Stimulated activated CD4-positive, alpha-beta T cell treated with anti-CD3 and anti-CD28 coated beads, Interleukin-15, amount 100 ng/mL, for 24 hours (primary cell): ENCODE data around the gene NOS1AP.

Source experiments
- DNase-seq: peaks from one replicate; pipeline ENCODE4 v3.0.0-alpha.2; 2020

NOS1AP gene

DNA sequence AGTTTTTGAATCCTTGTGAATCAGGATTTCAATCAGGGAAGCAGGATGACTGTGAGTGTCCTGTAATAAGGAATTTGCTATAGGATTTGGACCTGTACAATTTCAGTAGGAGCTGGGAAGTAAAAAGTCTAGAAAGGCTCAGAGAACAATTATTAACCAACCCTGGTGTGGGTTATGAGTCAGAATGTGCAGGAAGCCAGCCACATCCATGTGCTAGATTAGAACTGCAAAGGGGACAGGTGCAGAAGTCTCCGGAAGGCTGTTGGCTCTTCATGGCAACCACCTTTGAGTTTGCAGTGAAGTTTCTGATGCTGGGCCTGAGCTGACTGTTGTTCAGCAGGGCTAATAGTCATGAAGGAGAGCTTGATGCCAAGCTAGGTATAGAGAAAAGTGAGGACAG lies 236.5 kb downstream of the NOS1AP start:
- no peak for DNase-seq

- no peak for DNase-seq
These were observed 240.8 kb downstream of the NOS1AP start for GRCh38 chr1:162310337-162310736.

DNA sequence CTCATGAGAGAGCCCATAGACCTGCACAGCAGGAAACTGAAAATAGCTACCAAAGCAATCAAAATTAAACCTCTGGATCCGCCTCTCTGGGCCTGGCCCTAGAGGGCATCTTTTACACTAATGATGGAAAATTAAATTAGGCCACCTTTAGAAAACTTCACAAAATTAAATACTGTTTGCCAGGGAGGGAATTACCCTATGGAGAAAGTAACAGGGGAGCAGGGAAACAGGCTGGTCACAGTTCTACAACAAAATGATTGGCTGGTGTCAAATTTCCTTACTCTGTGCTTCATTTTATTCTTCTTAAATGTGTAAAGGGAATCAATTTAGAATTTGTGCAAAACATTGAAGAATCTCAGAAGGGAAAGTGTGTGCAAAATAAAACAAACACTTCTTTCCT lies 244.7 kb downstream of the NOS1AP start:
- DNase-seq, result no peak

DNA sequence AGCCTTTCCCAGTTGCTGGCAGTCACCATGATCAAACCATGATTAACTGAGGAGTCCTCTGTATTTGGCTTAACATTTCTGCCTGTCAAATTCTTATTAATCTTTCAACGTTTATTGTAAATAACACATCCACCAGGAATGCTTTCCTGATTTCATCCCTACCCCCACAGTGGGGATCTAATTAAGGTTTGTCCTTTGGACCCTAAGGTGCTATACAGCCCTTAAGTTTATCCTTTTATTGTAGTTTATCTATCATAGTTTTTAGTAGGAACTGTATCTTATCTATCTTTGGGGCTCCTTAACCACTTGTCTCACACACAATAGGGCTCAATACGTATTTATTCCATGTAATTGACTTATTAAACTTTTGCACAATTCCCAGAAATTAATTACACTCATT lies 246.2 kb downstream of the NOS1AP start:
- DNase-seq, result no peak

DNA sequence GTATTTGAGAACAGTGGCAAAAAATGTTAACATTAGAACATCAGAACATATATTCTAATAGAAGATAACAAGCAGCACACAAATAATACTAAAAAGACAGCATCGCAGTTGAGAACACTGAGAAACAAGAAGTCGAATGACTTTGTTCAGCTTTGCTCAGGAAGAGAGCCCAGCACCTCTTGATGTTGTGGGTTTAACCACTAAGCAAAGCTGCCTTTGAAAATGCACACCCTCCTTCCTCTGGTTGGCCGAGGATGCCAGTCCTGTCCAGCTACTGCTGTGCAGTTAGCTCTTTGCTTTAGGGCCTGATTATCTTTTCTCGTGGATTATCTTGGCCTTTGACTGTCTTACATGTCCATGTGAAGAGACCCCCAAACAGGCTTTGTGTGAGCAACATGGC lies 246.7 kb downstream of the NOS1AP start:
- DNase-seq, result no peak

DNA sequence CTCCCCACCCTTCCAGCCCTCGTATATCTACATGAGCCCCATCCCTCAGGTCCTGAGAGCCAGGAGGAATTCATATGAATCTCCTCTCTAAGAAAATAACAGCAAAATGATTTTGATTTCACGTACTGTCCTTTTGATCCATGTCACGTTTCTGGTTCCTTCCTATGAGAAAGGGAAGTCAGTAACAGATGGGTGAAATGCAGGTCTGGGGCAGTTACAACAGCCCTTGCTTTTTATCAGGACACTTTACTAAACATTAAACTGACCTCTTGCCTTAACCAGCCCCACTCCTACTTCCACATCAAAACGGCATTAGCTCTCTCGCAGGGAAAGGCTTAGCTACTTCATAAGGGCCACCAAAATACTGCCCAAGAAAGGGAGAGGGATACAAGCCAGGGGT lies 248.1 kb downstream of the NOS1AP start:
- no peak for DNase-seq

DNA sequence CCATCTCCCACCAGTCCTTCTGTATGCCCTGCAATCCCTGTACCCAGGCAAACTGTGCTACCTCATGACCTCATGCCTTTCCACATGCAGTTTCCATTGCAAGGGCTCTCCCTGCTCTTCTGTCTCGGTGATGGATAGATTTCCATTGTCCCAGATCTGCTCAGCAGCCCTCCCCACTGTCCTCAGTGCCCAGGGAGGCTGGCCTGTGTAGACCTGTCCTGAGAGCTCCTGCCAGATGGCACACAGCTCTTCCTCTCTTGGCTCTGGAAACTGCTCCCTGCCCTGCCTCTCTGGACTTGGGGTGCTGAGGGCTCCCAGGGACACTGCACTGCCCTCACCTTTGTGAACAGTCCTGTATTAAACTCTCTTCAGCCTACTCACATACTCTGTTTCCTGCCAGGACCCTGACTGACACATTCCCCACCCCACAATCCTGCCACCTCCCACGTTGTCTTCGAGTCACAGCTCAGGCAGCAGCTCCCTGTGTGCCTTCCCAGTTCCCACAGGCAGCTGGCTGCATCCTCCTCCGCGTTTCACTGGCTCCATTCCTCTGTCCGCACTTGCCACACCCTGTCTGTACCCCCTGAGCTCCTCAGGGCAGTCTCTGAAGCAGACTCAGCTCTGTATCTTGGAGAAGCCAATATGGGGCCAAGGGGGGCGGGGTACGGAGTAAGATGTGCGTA lies 250.1 kb downstream of the NOS1AP start:
- DNase-seq, result no peak

DNA sequence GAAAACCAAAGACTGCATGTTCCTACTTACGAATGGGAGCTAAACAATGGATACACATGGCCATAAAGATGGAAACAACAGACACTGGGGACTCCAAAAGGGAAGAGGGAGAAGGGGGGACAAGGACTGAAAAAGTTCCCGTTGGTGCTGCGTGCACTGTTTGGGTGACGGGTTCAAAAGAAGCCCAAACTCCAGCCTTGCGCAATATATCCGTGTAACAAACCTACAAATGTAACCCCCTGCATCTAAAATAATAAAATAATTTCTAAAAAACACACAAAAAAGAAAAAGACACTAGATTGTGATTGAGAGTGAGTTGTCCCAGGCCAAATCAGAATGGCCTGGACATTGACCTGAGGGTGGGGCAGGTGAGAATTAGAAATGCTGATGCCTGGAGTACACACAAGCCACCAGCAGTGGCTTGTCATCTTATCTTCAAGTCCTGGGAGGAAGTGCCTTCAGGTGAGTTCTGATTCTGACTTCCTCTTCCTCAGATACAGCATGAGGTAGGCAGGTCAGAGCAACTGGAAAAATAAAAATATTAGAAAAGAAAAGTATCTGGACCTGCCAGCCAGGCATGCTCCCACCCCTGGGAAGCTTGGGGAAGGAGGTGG lies 252.4 kb downstream of the NOS1AP start:
- no peak for DNase-seq

- no peak for DNase-seq
These were observed 253.5 kb downstream of the NOS1AP start for GRCh38 chr1:162323023-162323422.

DNA sequence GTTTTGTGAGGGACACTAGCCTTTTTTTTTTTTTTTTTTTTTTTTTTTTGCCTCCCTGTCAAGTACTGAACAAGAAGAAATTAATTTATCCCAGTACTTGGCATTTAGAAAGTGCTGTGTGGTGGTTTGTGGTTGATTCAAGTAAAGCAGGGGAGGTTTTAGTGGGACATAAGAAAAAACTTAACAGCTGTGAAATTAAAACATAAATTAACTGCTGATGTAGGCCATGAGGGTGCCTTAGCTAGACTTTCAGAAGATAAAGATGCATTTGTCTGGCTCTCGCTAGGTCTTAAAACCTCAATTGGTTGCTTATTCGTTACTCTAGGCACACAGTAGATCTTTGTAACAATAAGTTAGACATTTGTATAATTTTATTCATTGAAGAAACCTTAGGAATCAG lies 254.9 kb downstream of the NOS1AP start:
- no peak for DNase-seq

GRCh38 chr1:162326559-162326958 lies 257.1 kb downstream of the NOS1AP start:
- DNase-seq, result no peak

DNA sequence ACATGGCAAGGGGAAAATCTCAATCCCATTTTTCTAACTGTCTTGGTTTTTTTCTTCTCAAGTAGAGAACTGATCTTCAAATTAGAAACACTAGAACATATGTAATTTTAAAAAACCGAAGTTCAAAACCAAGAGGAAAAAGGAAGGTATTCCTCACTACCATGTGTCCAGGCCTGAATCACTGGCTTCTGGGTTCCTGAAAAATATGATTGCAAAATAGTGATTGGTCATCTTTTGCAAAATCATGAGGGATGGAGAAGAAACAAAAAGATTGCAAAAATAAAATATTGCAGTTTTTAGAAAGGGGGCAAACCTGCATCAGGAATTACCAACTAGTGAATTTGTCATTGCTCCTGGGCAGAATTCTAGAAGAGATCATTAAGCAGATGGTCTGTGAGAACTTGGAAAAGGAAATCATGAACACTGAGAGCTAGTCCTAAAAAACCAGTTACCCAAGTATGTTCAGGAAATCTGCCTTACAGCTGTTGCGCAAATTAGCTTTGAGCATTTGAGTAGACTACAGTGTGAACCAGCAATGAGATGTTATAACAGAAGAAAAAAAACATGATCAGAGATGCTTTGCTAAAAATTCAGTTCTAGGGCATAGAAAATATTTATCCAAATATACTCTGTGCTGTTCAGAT lies 257.8 kb downstream of the NOS1AP start:
- no peak for DNase-seq

- DNase-seq, result no peak
These were observed 258.3 kb downstream of the NOS1AP start for GRCh38 chr1:162327788-162328165.

GRCh38 chr1:162328512-162328911 lies 259.0 kb downstream of the NOS1AP start:
- DNase-seq, result no peak

GRCh38 chr1:162329826-162330225 lies 260.3 kb downstream of the NOS1AP start:
- no peak for DNase-seq

- DNase-seq, result no peak
These were observed 264.5 kb downstream of the NOS1AP start for GRCh38 chr1:162333991-162334390.

- DNase-seq, result no peak
These were observed 265.6 kb downstream of the NOS1AP start for GRCh38 chr1:162335126-162335525.

DNA sequence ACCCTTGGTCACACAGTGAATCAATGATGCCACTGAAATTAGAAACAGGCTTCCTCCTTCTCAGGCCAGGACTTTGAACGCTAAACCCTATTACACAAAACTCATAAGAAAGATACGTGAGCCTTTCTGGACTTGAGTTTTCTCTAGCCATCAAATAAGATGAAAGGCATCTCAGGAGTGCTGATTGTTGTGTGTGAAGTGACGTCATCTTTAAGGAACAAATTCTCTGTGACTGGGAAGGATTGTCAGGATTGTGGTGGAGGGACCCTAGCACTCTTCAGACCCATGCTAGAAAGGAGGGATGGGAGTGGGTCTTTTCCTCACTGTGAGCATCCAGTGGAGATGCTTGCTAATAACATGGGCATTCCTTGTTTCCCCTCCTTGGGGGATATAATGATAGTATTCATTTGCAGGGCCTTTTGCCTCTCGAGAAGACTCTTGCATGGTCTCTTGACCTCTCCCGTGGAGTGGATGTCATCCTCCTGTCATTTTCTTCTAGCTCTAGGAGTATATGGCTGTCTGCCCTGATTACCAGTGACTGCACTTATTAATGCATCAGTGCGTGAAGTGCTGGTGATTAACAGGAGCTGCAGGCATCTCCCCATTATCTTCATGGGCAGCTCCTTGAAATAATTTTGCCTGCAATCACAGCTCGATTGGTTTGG lies 267.3 kb downstream of the NOS1AP start:
- DNase-seq, result no peak

- no peak for DNase-seq
These were observed 273.0 kb downstream of the NOS1AP start for GRCh38 chr1:162342452-162342983.

DNA sequence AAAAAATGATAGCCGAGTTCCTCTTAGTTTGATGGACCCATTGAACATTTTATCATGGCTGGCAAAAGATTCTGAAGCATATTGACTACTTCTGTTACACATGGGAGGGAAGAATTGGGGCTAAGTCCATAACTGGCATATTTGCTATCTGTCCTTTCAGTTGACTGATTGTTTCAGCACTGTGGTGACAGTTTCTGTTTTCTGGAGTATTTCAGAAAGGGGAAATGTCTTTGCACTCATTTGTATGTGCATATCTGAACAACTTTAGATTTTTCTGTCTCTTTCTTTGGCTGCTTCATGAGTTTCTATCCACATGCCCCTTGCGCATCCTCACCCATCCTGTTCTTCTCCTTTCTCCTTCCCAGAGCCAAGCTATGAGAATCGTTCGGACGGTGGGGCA lies 274.0 kb downstream of the NOS1AP start:
- DNase-seq, result no peak

DNA sequence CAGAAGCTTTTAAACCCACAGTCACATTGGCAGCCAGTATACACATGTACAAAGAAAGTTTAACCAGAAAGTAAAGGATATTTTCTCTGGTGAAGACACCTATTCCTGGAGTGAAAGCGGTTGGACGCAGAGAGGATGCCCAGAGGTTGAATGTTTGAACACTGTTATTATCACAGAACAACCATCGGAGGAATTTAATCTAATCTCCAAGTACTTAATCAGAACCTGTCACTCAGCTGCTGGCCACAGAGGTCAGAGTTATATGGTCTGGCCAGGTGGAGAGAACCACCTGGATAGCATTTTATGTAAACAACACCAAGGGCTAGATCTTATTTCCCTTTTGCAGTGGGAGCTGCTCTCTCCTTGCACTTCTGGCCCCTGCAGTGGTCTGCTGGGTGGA lies 277.8 kb downstream of the NOS1AP start:
- DNase-seq, result no peak

- DNase-seq, result no peak
These were observed 280.3 kb downstream of the NOS1AP start for GRCh38 chr1:162349635-162350330.

- no peak for DNase-seq
These were observed 281.9 kb downstream of the NOS1AP start for GRCh38 chr1:162351246-162351842.
